ENCODE measurements around the gene KIF23. TPM values are rescaled to one million over a fixed set of nuclear protein-coding genes. Genes with fewer than 3 reads are reported as not detected.

Gene KIF23
- total RNA-seq, 4 donors from 2014 or later, result 0.47 to 0.81 TPM; not detected in 2

DNA sequence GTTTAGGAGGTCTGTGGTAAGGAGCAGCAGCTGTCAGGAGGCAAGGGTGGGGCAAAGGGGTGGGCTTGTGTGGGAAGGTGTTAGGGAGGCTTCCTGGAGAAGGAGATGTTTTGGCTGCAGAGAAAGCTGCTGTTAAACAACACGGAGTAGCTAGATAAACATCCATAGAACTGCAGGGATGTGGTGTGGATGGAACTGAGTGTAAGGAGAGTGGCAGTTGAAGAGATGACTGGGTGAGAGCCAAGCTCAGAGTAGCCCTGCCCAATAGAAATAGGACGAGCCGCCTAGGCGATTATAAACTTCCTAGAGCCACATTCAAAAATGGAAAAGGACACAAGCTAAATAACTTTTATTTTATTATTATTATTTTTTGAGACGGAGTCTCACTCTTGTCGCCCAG, 58.4 kb downstream of the KIF23 start:
- Histone ChIP-seq H3K9me3 (no peaks in the 10 kb centered on the region), H3K27ac (no peak overlapping the region), H3K4me3 (no peak overlapping the region), H3K36me3 (no peaks in the 10 kb centered on the region), H3K27me3 (no peaks in the 10 kb centered on the region), H3K4me1 (no peaks in the 10 kb centered on the region)
- DNase-seq, result no peak
- no peak for ATAC-seq
- intact Hi-C loops (cut with DNase I; ENCODE audit: low total_unique reads), result loop anchor here (10.0 kb wide), 1 partner anchor 122 kb away; no protein-coding TSS in a partner anchor
- in situ Hi-C loops (cut with MboI; ENCODE audit: low sequenced_read_pairs in 4 of 4), result loop anchor here (5.0 to 10.0 kb wide), 2 partner anchors 1012 to 1015 kb away; no protein-coding TSS in a partner anchor
- TF ChIP-seq POLR2A (IDR thresholded peaks at IDR 0.05), result no peak
- TF ChIP-seq, protein P1, sequence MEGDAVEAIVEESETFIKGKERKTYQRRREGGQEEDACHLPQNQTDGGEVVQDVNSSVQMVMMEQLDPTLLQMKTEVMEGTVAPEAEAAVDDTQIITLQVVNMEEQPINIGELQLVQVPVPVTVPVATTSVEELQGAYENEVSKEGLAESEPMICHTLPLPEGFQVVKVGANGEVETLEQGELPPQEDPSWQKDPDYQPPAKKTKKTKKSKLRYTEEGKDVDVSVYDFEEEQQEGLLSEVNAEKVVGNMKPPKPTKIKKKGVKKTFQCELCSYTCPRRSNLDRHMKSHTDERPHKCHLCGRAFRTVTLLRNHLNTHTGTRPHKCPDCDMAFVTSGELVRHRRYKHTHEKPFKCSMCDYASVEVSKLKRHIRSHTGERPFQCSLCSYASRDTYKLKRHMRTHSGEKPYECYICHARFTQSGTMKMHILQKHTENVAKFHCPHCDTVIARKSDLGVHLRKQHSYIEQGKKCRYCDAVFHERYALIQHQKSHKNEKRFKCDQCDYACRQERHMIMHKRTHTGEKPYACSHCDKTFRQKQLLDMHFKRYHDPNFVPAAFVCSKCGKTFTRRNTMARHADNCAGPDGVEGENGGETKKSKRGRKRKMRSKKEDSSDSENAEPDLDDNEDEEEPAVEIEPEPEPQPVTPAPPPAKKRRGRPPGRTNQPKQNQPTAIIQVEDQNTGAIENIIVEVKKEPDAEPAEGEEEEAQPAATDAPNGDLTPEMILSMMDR (IDR thresholded peaks at IDR 0.05 in 4 of 5, conservative IDR thresholded peaks at IDR 0.05 in 1 of 5), result no peak

DNA sequence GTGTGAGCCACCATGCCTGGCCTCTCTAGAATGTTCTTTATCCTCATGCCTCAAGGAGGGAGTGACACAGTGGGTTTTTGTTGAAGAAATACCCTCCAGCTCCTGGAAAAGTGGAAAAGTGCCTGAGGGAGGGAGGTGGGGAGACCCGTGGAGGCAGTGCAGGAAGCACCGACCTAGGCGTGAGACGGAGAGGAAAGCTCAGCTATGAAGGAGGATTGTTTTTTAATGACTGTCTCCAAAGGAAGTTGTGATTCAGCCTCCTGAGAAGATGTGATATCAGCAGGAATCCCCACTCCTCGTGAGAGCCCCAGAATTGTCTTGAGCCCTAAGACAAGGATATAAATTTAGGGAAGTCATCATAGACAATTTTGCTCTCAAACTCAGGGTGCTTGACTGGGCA, 60.1 kb downstream of the KIF23 start:
- Histone ChIP-seq H3K36me3 (no peaks in the 10 kb centered on the region), H3K4me1 (no peaks in the 10 kb centered on the region), H3K27ac (no peak overlapping the region), H3K27me3 (no peaks in the 10 kb centered on the region), H3K4me3 (no peak overlapping the region), H3K9me3 (no peaks in the 10 kb centered on the region)
- no peak for TF ChIP-seq POLR2A (IDR thresholded peaks at IDR 0.05)
- TF ChIP-seq, protein P1 (IDR thresholded peaks at IDR 0.05 in 4 of 5, conservative IDR thresholded peaks at IDR 0.05 in 1 of 5), result no peak
- DNase-seq (no peak), ATAC-seq (no peak)
- intact Hi-C loops (cut with DNase I; ENCODE audit: low total_unique reads) (loop anchor here (10.0 kb wide), 1 partner anchor 121 kb away; no protein-coding TSS in a partner anchor), in situ Hi-C loops (cut with MboI; ENCODE audit: low sequenced_read_pairs in 4 of 4) (loop anchor here (5.0 to 10.0 kb wide), 2 partner anchors 1011 to 1013 kb away; no protein-coding TSS in a partner anchor)

DNA sequence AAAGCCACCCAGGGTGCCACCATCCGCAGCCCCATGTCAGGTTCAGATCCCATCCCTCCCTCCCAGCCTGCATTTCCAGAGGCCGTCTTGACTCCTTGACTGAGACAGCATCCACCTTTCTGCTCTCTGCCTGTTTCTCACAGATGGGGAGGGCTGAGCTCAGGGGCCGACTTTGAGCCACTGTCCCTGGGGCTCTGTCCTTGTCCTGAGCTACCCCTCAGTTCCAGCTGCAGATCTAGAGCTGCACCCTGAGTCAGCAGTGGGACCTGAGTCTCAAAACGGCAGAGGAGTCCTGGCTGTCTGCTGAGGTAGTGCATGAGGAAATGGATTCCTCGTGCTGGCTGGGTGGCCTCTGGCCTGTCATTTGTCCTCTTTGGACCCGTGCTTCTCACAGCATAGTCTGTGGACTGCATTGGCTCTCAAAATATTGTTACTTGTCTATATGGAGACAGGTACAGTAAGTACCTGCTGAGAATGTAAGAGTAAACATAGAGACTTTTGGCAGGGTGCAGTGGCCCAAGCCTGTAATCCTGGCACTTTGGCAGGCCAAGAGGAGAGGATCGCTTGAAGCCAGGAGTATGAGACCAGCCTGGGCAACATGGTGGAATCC, 60.8 kb downstream of the KIF23 start:
- Histone ChIP-seq H3K27me3 (no peaks in the 10 kb centered on the region), H3K9me3 (no peaks in the 10 kb centered on the region), H3K4me1 (no peaks in the 10 kb centered on the region), H3K4me3 (no peak overlapping the region), H3K27ac (no peak overlapping the region), H3K36me3 (no peaks in the 10 kb centered on the region)
- no peak for TF ChIP-seq POLR2A (IDR thresholded peaks at IDR 0.05)
- TF ChIP-seq, protein P1 (IDR thresholded peaks at IDR 0.05 in 4 of 5, conservative IDR thresholded peaks at IDR 0.05 in 1 of 5), result no peak
- ATAC-seq (no peak), DNase-seq (no peak)
- in situ Hi-C loops (cut with MboI; ENCODE audit: low sequenced_read_pairs in 4 of 4) (loop anchor here (5.0 to 10.0 kb wide), 2 partner anchors 1010 to 1012 kb away; no protein-coding TSS in a partner anchor), intact Hi-C loops (cut with DNase I; ENCODE audit: low total_unique reads) (loop anchor here (10.0 kb wide), 1 partner anchor 120 kb away; no protein-coding TSS in a partner anchor)

DNA sequence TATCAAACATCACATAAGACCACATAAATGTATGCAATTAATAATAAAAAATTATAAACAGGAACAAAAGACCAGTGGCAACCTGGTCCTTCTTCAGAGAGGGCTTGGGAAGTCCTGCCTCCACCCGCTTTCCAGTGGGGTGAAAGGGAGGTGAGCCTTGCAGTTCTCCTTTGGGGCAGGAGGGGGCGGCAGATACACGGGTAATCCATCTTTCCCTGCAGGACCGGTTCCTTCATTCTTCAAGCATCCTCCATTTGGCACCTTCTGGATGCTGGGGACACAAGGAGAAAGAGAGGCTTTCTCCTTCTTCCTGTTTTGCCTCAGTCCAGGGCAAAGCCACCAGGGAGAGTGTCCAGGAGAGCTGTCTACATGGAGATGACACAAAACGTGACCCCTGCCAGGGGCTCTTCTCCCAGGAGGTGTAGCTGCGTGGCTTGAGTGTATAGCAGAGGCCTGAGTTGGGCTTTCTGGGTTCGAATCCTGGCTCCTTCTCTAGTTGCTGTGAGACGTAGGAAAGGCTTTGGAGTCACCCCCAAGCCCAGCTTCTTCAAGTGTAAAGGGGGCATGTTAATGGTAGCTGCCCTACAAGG, 61.7 kb downstream of the KIF23 start:
- no peaks in the 10 kb centered on the region for H3K36me3 ChIP-seq
- intact Hi-C loops (cut with DNase I; ENCODE audit: low total_unique reads) (loop anchor here (2.0 to 10.0 kb wide), 2 partner anchors 119 to 1013 kb away; no protein-coding TSS in a partner anchor), in situ Hi-C loops (cut with MboI; ENCODE audit: low sequenced_read_pairs in 4 of 4) (loop anchor here in 3 of 4 donors (10.0 kb wide), 1 partner anchor 1009 kb away; no protein-coding TSS in a partner anchor)
- peak; percentile 45 to 70 for DNase-seq
- H3K4me1 ChIP-seq, result no peaks in the 10 kb centered on the region
- TF ChIP-seq, protein P1 (IDR thresholded peaks at IDR 0.05 in 4 of 5, conservative IDR thresholded peaks at IDR 0.05 in 1 of 5), result peak; percentile 79 to 93 (median 88)
- no peak for TF ChIP-seq POLR2A (IDR thresholded peaks at IDR 0.05)
- H3K27ac ChIP-seq, result no peak overlapping the region
- no peaks in the 10 kb centered on the region for H3K9me3 ChIP-seq
- peak; percentile 81 to 90 for ATAC-seq
- H3K4me3 ChIP-seq, result no peak overlapping the region
- H3K27me3 ChIP-seq, result no peaks in the 10 kb centered on the region

All from gastrocnemius medialis (tissue), 4 donors.